ENCODE results near the gene HABP4. TPM values are rescaled to one million over a fixed set of nuclear protein-coding genes. Genes with fewer than 3 reads are reported as not detected.

HABP4 gene
- polyA plus RNA-seq, 2 of the 4 experiments (the other 2 are of a cell fraction), result 12.4 to 12.8 TPM

- ATAC-seq (no peak), DNase-seq (ENCODE audit: low read depth in 1 of 2, low spot score in 1 of 2) (no peak), FAIRE-seq (no peak)
- Histone ChIP-seq H3K4me3 (no peak overlapping the region), H3K4me1 (peaks cover 10% of the 10 kb centered on the region), H3K27ac (no peak overlapping the region), H3K4me2 (no peak overlapping the region), H3K9me3 (no peaks in the 10 kb centered on the region)
- POLR2A ChIA-PET, result no interaction called here
- CTCF ChIA-PET, result interaction anchor here (0.7 kb wide), 1 partner anchor 19 kb away, joined by 6 read pairs; no protein-coding TSS in a partner anchor
- 87% methylated on average over 4 of the region's 4 CpGs for WGBS (ENCODE audit: missing lambda C conversion rate)
- TF ChIP-seq PHF8 (IDR thresholded peaks at IDR 0.05; ENCODE audit: borderline replicate concordance, low read depth) (no peak), RCOR1 (IDR thresholded peaks at IDR 0.05; ENCODE audit: low read depth, low read length) (no peak), FOSL2 (IDR thresholded peaks at IDR 0.05) (no peak), FOSL2 (CRISPR knock-in tag; IDR thresholded peaks at IDR 0.05) (no peak), MAZ (IDR thresholded peaks at IDR 0.05; ENCODE audit: borderline replicate concordance, low read depth, low read length) (no peak), CEBPB (IDR thresholded peaks at IDR 0.05) (no peak), POLR2A (IDR thresholded peaks at IDR 0.05; ENCODE audit: low read length) (no peak), EHMT2 (IDR thresholded peaks at IDR 0.05; ENCODE audit: low read depth) (no peak), REST (IDR thresholded peaks at IDR 0.05) (no peak)
These were observed 24.3 kb upstream of the HABP4 start for GRCh38 chr9:96425500-96426169.

GRCh38 chr9:96429732-96430131 lies 20.2 kb upstream of the HABP4 start:
- H3K4me1 ChIP-seq, result no peaks in the 10 kb centered on the region
- H3K27ac ChIP-seq, result no peak overlapping the region
- TF ChIP-seq HES2 (IDR thresholded peaks at IDR 0.05) (no peak), POLR2A (IDR thresholded peaks at IDR 0.05; ENCODE audit: low read length) (no peak), PHF8 (IDR thresholded peaks at IDR 0.05; ENCODE audit: borderline replicate concordance, low read depth) (no peak), CTCF (IDR thresholded peaks at IDR 0.05) (no peak), HOXB5 (CRISPR knock-in tag; IDR thresholded peaks at IDR 0.05) (no peak), BHLHE40 (IDR thresholded peaks at IDR 0.05; ENCODE audit: low read depth, low read length) (no peak), RFX5 (IDR thresholded peaks at IDR 0.05) (no peak), POLR2AphosphoS2 (conservative IDR thresholded peaks at IDR 0.05; ENCODE audit: low read length) (no peak), EP300 (IDR thresholded peaks at IDR 0.05) (no peak), NPAS2 (CRISPR knock-in tag; IDR thresholded peaks at IDR 0.05; ENCODE audit: borderline replicate concordance) (no peak), RAD21 (conservative IDR thresholded peaks at IDR 0.05 in 1 of 2, IDR thresholded peaks at IDR 0.05 in 1 of 2) (no peak), NR3C1 (IDR thresholded peaks at IDR 0.05) (no peak), HMGXB4 (CRISPR knock-in tag; IDR thresholded peaks at IDR 0.05; ENCODE audit: borderline replicate concordance) (no peak), USF2 (IDR thresholded peaks at IDR 0.05) (no peak), MAZ (IDR thresholded peaks at IDR 0.05; ENCODE audit: borderline replicate concordance, low read depth, low read length) (no peak), HOXA7 (CRISPR knock-in tag; IDR thresholded peaks at IDR 0.05) (no peak)
- 0 out of 3 replicates have a peak, but pooled peaks cover under 1% of the 10 kb centered on the region for H3K9me3 ChIP-seq
- POLR2A ChIA-PET, result no interaction called here
- H3K4me3 ChIP-seq, result no peak overlapping the region
- H3K4me2 ChIP-seq, result no peak overlapping the region
- CTCF ChIA-PET, result interaction anchor here (0.8 to 2.2 kb wide), 2 partner anchors 12 to 13 kb away, joined by 3 to 6 read pairs; no protein-coding TSS in a partner anchor
- ATAC-seq, result no peak
- DNase-seq (ENCODE audit: low read depth in 1 of 2, low spot score in 1 of 2), result no peak
- FAIRE-seq, result no peak

Data from A549 (cell line).